ENCODE results near the gene DNAH8. TPM values are rescaled to one million over a fixed set of nuclear protein-coding genes. Genes with fewer than 3 reads are reported as not detected.

DNAH8 gene
- total and polyA plus RNA-seq, 2 experiments from 2014 or later: 0.03 to 0.15 TPM

GRCh38 chr6:38678178-38678760 is 36.8 kb upstream of the DNAH8 start:
- Histone ChIP-seq H3K4me3 (no peak overlapping the region), H4K20me1 (ENCODE audit: insufficient read depth, poor library complexity, severe bottlenecking) (no peaks in the 10 kb centered on the region), H3K36me3 (replicated peaks; ENCODE audit: insufficient read depth, low read depth) (peaks cover 6% of the 10 kb centered on the region), H3K9me2 (replicated peaks; ENCODE audit: insufficient read depth) (no peaks in the 10 kb centered on the region), H3K4me1 (ENCODE audit: insufficient read depth) (no peaks in the 10 kb centered on the region), H3K79me2 (no peaks in the 10 kb centered on the region), H2AFZ (no peak overlapping the region), H3K4me2 (no peak overlapping the region), H3K27ac (no peak overlapping the region), H3K9me3 (ENCODE audit: low read depth) (no peaks in the 10 kb centered on the region), H3K27me3 (no peaks in the 10 kb centered on the region)
- DNase-seq (ENCODE audit: low spot score): no peak
- WGBS (ENCODE audit: low lambda C conversion rate, missing lambda C conversion rate): 99% methylated on average over 7 of the region's 7 CpGs
- no peak for TF ChIP-seq EZH2 (IDR thresholded peaks at IDR 0.05; ENCODE audit: borderline replicate concordance)
- TF ChIP-seq EZH2phosphoT487 (IDR thresholded peaks at IDR 0.05; ENCODE audit: low read depth, severe bottlenecking, unreplicated experiment): no peak
- no peak for TF ChIP-seq CTCF (IDR thresholded peaks at IDR 0.05; ENCODE audit: poor library complexity)

GRCh38 chr6:38679668-38680067 is 35.4 kb upstream of the DNAH8 start:
- H3K9me2 ChIP-seq (replicated peaks; ENCODE audit: insufficient read depth): no peaks in the 10 kb centered on the region
- no peaks in the 10 kb centered on the region for H3K4me1 ChIP-seq (ENCODE audit: insufficient read depth)
- 100% methylated on average over 1 of the region's 1 CpG for WGBS (ENCODE audit: low lambda C conversion rate, missing lambda C conversion rate)
- H3K4me3 ChIP-seq: no peak overlapping the region
- no peak overlapping the region for H2AFZ ChIP-seq
- H3K27ac ChIP-seq: no peak overlapping the region
- H3K9me3 ChIP-seq (ENCODE audit: low read depth): no peaks in the 10 kb centered on the region
- TF ChIP-seq EZH2phosphoT487 (IDR thresholded peaks at IDR 0.05; ENCODE audit: low read depth, severe bottlenecking, unreplicated experiment) (no peak), EZH2 (IDR thresholded peaks at IDR 0.05; ENCODE audit: borderline replicate concordance) (no peak), CTCF (IDR thresholded peaks at IDR 0.05; ENCODE audit: poor library complexity) (no peak)
- H3K4me2 ChIP-seq: no peak overlapping the region
- no peaks in the 10 kb centered on the region for H3K27me3 ChIP-seq
- no peaks in the 10 kb centered on the region for H4K20me1 ChIP-seq (ENCODE audit: insufficient read depth, poor library complexity, severe bottlenecking)
- no peaks in the 10 kb centered on the region for H3K79me2 ChIP-seq
- DNase-seq (ENCODE audit: low spot score): no peak
- H3K36me3 ChIP-seq (replicated peaks; ENCODE audit: insufficient read depth, low read depth): peaks cover 6% of the 10 kb centered on the region

DNA sequence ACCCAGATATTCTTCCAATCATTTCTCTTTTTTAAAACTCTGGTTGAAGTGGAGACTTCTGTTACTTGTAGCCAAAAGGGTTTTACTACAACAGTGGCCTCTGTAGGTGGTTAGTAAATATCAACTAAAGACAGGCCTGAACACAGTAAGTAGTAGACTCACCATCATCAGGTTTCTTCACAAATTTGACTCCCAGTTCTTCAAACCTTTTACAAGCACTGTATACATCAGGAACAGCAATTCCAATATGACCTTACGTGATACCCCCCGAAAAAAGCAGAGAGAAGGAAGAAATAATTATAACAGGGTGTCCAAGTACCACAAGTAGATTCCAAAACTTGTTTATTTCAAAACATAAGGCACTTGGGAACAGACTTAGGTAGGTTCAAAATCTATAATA is 33.3 kb upstream of the DNAH8 start:
- Histone ChIP-seq H3K4me1 (ENCODE audit: insufficient read depth) (no peaks in the 10 kb centered on the region), H4K20me1 (ENCODE audit: insufficient read depth, poor library complexity, severe bottlenecking) (peaks cover 3% of the 10 kb centered on the region), H3K9me3 (ENCODE audit: low read depth) (no peaks in the 10 kb centered on the region), H3K79me2 (peaks cover 8% of the 10 kb centered on the region), H3K27me3 (no peaks in the 10 kb centered on the region), H2AFZ (no peak overlapping the region), H3K4me2 (no peak overlapping the region), H3K27ac (no peak overlapping the region), H3K36me3 (replicated peaks; ENCODE audit: insufficient read depth, low read depth) (no peaks in the 10 kb centered on the region), H3K4me3 (no peak overlapping the region), H3K9me2 (replicated peaks; ENCODE audit: insufficient read depth) (no peaks in the 10 kb centered on the region)
- no peak for TF ChIP-seq EZH2phosphoT487 (IDR thresholded peaks at IDR 0.05; ENCODE audit: low read depth, severe bottlenecking, unreplicated experiment)
- TF ChIP-seq EZH2 (IDR thresholded peaks at IDR 0.05; ENCODE audit: borderline replicate concordance): no peak
- no peak for TF ChIP-seq CTCF (IDR thresholded peaks at IDR 0.05; ENCODE audit: poor library complexity)
- 98% methylated on average over 2 of the region's 2 CpGs for WGBS (ENCODE audit: low lambda C conversion rate, missing lambda C conversion rate)
- DNase-seq (ENCODE audit: low spot score): no peak
